IPS-18c (cell line): ENCODE results near the gene SUPT3H.

Experiments used
- H3K4me3 ChIP-seq: 2 replicates; pipeline ENCODE4 v1.7.0; 2013; ENCODE audit warnings: low read depth, mild to moderate bottlenecking, low read length, moderate library complexity; ENCODE audit not compliant: insufficient read depth
- H3K9me3 ChIP-seq: one replicate; pipeline ENCODE4 v1.6.1; 2013; ENCODE audit warnings: mild to moderate bottlenecking, low read length, moderate library complexity; ENCODE audit not compliant: control insufficient read depth, insufficient read depth

SUPT3H gene

GRCh38 chr6:45411959-45412358, 34.2 kb upstream of the SUPT3H start:
- no peak overlapping the region for H3K4me3 ChIP-seq

GRCh38 chr6:45400021-45400420, 22.3 kb upstream of the SUPT3H start:
- H3K4me3 ChIP-seq, result no peak overlapping the region

More at GRCh38 chr6:45411959-45412358, 34.2 kb upstream of the SUPT3H start:
- H3K9me3 ChIP-seq, result no peaks in the 10 kb centered on the region

DNA sequence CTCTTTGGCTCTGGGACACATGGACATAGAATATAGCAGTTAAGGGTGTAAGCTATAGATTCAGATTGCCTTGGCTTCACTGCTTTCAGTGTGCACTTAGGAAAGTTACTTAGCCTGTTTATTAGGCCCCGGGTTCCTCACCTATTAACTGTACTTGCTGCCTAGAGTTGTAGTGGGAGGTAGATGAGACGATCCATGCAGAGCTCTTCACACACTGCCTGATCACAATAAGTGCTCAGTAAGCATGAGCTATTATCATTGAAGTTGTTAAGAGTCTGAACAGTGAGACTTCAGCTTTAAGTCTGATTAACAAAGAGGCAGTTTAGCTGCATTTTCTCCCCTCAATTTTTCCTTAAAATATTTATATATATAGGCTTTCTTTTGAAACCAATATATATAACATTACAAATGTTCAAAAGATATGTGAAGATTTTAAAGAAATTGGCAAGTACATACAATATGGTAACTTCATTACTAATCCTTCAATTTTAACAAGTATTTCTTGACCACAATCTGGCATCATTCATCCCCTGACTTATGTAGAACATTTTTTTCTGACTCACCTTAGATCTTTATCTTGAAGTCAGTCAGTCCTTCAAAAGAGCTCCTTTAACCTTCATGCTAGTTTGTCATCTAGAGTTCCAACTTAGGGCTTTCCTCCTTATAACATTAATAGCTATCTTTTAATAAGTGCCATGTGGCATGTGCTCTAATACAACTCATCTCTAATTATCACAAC, 20.5 kb upstream of the SUPT3H start:
- Histone ChIP-seq H3K9me3 (no peaks in the 10 kb centered on the region), H3K4me3 (no peak overlapping the region)

More at GRCh38 chr6:45400021-45400420, 22.3 kb upstream of the SUPT3H start:
- H3K9me3 ChIP-seq, result no peaks in the 10 kb centered on the region

DNA sequence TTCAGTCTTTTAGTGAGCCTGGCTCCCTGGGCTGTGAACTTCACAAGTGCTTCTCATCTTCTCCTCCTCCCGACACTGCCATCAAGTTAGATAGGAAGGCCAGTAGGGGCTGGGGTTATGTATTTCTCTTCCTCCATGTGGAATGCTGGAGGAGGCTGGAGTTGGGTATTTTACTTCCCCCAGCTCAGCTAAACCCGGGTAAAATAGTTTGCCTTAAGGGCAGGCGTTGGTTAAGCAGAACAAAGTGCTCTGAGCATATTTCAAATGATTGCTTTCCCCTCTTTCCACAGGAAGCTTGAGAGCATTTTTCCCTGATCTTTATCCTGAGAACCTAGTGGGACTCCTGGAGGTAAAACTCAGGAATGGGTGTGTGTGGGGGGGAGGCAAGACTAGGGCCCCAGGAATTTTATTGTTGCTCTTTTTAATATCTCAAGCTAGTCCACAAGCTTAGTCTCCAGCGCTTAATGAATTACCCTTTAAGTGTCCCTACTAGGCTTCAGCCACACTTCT, 16.9 kb upstream of the SUPT3H start:
- Histone ChIP-seq H3K4me3 (no peak overlapping the region), H3K9me3 (no peaks in the 10 kb centered on the region)

- no peak overlapping the region for H3K4me3 ChIP-seq
- no peaks in the 10 kb centered on the region for H3K9me3 ChIP-seq
Observed at GRCh38 chr6:45388328-45388727, 10.6 kb upstream of the SUPT3H start.

DNA sequence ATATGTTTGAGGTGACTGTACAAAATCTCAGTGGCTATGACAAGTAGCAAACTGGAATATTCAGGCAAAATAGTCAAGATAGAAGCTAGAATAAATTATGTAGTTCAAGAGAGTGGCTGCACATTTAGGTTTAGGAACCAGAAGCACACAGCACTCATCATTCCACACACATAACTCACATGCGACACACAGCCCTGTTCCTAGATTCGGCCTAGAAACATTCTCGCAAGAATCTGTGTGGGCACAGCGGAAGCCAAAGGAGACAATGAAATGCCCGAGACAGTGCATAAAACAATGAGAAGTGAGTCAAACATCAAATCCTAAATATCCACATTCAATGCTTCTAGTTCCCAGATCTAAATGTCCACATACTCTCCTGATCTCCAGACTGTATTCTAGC, 9.5 kb upstream of the SUPT3H start:
- no peak overlapping the region for H3K4me3 ChIP-seq
- H3K9me3 ChIP-seq, result no peaks in the 10 kb centered on the region

- no peaks in the 10 kb centered on the region for H3K9me3 ChIP-seq
- H3K4me3 ChIP-seq, result no peak overlapping the region
Observed at GRCh38 chr6:45386501-45386900, 8.8 kb upstream of the SUPT3H start.

GRCh38 chr6:45382391-45382790, 4.7 kb upstream of the SUPT3H start:
- no peaks in the 10 kb centered on the region for H3K9me3 ChIP-seq
- no peak overlapping the region for H3K4me3 ChIP-seq

DNA sequence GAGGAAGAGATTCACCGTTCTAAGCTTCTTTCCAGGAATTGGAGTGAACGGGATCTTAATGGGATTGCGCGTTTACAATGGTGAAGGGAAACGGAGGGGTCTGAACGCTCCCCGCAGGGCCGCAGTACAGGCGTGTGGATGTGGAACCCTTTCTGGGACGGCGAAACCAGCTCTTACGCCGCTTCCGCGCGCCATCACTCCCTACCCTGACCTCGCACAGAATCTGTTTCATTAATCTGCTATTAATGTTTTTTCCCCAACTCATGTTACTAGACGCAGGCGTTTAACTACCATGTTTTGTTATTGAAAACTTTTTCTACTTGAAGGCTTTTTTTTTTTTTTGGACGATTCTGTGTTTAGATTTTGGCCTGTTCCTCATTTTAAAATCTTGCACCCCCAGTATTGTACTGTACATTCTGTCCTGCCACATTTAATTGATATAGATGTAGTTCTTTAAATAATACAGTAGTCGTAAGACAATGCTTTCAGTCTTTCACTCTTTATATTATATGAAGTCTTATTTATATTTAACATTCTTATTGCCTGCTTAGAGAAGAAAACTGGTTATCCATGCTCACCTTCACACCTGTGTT, 696 bp upstream of the SUPT3H start:
- H3K9me3 ChIP-seq, result no peaks in the 10 kb centered on the region

GRCh38 chr6:45377043-45377553, 636 bp downstream of the SUPT3H start:
- peak overlapping the region; percentile 73 for H3K4me3 ChIP-seq
- no peaks in the 10 kb centered on the region for H3K9me3 ChIP-seq

More for the DNA sequence above, 696 bp upstream of the SUPT3H start:
- H3K4me3 ChIP-seq, result peak overlapping the region; percentile 73

DNA sequence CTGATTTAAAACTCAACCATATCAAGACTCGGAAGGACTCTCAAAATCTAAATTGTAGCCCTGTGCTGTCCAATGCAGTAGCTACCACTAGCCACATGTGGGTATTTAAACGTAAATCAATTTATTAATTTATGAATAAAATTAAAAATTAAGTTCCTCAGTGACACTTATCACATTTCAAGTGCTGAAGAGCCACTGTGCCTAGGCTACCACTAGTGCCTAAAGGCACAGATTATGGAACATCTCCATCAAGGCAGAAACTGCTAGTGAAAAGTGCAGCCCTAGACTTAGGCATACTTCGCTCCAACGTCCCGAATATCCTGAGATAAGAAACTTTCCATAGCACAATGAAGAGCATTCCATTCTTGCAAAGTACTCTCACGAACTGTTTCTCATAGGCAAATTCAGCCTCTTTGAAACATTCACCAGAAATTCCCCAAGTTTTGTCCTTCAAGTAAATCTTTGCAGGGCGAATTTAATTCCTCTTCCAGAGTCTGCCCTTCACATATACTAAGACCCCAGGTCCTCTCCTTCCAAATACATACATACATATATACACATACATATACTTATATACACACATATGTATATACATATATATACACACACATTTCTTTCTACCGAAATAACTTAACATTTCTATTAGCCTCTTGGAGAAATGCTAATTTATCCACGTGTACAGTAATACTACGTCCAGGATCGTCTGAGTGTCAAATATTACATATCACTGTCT, 1.3 kb downstream of the SUPT3H start:
- no peaks in the 10 kb centered on the region for H3K9me3 ChIP-seq
- peak overlapping the region; percentile 73 for H3K4me3 ChIP-seq

GRCh38 chr6:45375449-45375848, 2.3 kb downstream of the SUPT3H start:
- Histone ChIP-seq H3K9me3 (no peaks in the 10 kb centered on the region), H3K4me3 (no peak overlapping the region)

DNA sequence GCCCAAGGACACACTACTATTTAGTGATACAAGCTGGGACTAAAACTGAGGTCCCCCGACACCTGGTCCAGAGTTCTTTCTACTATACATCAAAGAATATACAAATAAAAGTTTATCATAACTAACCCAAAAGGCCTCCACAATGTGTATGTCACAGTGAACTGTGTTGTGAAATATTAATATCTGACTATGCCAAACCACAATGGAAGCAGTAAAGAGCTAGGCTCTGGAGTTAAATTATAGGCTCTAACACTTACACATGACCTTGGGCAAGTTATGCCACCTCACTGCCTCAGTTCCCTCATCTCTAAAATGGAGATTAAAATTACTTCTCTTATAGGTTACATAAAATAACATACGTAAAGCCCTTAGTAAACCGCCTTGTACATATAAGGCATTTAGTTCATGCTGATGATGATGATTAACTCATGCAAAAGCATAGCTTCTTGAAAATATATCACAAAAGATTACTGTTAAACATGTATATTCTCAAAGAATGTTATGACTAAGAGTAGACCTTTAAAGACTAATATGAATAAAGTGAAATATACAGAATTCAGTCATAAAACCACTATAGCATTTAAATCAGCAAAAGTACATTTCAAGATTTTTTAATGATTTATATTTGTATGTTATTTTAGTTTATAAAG, 5.7 kb downstream of the SUPT3H start:
- Histone ChIP-seq H3K9me3 (no peaks in the 10 kb centered on the region), H3K4me3 (no peak overlapping the region)

DNA sequence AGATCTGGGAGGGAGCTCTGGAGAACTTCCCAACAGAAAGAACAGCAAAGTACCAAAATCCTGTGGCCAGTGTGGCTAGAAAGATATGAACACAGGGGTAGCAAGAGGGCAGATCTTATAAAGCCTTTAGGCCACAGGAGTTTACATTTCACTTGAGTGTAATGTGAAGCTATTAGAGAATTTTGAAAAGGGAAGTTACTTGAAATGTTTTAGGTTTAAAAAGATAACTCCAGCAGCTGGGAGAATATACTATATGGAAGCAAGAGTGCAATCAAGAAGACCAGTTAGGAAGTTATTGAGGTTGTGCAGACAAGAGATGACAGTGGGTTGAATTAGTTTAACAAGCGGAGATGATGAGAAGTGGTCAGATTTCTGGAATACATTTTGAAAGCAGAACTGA, 7.9 kb downstream of the SUPT3H start:
- Histone ChIP-seq H3K4me3 (no peak overlapping the region), H3K9me3 (no peaks in the 10 kb centered on the region)

DNA sequence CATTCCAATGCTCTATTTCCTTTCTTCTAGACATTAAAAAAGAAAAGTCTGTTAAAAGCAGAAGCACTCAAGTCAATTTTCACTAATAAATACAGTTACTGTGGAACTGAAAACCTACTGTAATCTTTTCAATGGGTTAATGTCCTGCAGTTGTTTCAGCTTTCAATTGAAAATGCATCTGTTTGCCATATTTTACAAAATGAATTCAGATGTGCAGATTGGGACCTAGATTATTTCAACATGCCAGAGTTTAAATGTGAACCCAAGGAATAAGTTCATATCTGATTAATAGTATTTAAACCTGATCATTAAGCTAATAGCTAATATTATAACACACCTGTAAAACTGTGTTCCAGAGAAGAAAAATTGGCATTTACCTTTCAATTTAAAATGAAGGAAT, 9.7 kb downstream of the SUPT3H start:
- Histone ChIP-seq H3K4me3 (no peak overlapping the region), H3K9me3 (no peaks in the 10 kb centered on the region)

GRCh38 chr6:45366534-45366933, 11.2 kb downstream of the SUPT3H start:
- Histone ChIP-seq H3K9me3 (no peaks in the 10 kb centered on the region), H3K4me3 (no peak overlapping the region)

DNA sequence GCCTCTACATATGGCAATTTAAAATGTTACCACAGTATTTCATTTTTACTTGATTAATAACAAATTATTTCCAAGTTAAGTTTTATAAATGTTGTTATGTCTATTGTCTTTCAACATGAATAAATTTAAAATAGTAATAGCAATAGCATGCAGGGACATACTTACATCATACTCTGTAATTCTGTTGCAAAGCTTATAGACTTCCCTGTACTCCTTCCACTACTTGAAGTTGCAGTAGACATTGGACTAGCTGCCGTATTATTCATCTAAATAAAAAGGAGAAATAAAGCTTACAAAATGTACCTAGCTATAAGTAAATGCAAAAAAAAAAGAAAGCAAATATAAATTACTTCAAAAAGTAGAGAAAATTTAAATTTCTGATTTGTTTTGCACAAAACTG, 12.7 kb downstream of the SUPT3H start:
- Histone ChIP-seq H3K4me3 (no peak overlapping the region), H3K9me3 (no peaks in the 10 kb centered on the region)
